Measurements from ENCODE around the gene SH3RF3.

SH3RF3 gene

DNA sequence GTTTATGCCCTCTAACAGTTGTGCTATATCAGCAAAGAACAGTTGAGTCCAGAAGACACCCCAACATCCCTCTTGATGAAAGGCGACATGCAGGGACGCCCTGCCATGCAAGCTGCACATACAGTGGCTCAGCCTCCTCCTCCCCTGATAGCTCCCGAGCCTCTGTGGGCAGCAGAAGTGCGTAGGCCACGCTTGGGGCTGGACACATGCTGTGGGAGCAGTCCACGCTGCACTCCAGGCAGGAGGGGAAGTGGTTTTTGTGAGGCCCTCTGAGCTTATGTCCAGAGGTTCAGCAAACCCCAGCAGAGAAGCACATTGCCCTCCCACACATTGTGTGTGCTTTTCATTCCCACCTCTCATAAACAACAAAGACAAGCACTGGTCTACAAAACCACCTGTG is 322.7 kb downstream of the SH3RF3 start:
- DNase-seq (ENCODE audit: low read depth, low spot score), result no peak

DNA sequence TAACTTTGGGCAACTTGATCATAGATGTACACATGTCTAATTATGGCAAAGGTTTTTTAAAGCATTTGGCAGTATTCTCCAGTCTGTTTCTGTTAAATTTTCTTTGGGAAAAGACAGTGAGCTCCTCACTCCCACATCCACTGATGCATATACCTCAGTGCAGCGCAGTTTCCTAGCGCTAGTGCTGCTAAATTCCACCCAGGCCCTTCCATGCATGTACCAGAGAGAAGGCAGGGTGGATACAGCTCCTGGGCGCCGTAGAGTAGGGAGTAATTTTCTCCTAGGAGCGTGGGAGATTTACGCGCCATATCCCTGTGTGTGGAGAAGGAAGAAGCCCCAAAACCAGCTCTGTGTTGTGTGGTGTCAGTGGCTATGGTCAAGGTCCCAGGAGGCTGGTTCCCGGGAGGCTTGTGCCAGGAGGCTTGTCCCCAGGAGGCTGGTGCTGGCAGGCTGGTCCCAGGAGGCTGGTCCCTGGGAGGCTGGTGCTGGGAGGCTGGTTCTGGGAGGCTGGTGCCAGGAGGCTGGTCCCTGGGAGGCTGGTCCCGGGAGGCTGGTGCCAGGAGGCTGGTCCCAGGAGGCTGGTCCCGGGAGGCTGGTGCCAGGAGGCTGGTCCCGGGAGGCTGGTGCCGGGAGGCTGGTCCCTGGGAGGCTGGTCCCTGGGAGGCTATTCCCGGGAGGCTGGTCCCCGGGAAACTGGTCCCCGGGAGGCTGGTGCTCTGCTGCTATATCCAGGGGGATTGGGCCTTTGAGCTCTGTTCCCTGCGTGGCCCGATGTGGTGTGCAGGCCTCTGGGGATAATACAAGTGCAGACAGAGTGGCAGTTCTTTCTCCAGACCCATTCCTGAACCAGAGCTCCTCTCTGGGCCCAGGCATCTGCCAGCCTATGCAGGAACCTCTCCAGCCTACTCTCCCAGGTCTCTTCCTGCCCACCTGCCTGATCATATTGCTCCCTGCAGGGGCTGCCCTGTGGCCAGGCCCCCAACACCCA is 323.6 kb downstream of the SH3RF3 start:
- no peak for DNase-seq (ENCODE audit: low read depth, low spot score)

DNA sequence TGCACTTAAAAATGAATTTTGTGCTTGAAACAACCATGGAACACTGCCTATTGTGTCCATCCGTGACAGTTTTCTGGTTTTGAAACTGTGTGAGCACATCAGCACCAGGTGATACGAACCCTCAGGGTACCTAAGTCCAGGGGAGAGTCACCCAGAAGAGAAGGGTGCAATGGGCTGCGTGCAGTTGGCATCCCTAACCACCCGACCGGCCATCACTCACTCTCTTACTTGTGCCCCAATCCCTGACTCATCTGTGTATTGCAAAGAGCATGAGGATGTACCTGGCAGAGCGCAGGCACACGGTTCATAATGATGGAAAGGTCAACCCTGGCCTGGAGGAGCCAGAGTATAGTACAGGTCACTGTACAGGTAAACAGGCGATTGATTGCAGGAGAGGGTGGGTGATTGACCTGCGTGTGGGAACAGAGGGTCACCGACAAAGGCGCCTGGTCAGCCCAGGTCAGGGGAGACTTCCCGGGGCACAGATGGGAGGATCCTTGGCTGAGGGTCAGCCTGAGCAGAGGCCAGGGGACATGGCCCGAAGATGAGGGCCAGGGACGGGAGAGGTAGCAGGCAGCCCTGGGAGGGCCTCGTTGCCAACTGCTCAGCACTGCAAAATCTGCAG is 324.5 kb downstream of the SH3RF3 start:
- DNase-seq (ENCODE audit: low read depth, low spot score), result no peak

DNA sequence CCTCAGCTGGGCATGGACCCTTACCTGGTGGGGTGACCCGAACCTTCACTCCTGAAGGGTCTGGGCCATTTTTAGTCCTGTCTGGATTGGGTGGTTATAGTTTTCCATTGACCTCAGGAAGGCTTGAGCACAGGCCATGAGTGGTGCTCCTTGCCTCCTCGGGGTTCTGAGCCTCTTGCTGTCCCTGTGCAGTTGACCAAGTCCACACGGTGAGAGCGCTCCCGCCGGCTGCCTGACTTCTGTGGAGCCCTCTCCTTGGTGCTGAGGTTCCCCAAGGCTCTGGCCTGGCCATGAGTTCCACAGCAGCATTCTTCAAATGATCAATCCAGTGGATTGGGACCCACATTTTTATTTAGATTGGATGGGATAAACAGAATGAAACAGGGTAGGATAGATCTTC is 325.3 kb downstream of the SH3RF3 start:
- DNase-seq (ENCODE audit: low read depth, low spot score), result no peak

DNA sequence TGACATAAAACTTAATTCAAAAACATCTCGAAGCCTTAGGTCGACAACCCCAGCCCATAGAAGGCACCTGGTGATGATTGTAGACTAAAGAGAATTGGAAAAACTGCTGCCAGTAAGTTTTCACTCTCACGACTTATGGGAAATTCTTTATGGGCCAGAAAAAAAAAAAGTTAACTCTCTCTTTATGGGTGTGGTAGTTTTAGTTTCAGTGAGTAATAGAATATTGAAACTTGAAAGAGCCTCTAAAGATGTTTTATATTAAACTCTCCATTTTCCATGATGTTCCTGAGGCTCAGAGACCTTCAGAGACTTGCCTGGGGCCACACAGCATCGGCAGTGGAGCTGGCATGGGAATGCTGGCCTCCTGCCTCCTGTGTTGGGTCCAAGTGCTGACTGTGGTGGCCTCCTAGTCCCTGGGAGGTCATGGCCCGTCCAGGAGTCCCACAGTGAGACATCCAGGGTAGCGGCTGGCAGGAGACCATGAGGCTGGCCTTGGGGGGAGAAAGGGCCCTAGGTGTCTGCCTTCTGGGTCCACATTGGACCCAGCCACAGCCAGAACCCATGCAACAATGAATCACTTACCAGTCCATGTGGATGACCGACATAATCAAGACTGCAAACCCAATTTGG is 325.9 kb downstream of the SH3RF3 start:
- no peak for DNase-seq (ENCODE audit: low read depth, low spot score)

DNA sequence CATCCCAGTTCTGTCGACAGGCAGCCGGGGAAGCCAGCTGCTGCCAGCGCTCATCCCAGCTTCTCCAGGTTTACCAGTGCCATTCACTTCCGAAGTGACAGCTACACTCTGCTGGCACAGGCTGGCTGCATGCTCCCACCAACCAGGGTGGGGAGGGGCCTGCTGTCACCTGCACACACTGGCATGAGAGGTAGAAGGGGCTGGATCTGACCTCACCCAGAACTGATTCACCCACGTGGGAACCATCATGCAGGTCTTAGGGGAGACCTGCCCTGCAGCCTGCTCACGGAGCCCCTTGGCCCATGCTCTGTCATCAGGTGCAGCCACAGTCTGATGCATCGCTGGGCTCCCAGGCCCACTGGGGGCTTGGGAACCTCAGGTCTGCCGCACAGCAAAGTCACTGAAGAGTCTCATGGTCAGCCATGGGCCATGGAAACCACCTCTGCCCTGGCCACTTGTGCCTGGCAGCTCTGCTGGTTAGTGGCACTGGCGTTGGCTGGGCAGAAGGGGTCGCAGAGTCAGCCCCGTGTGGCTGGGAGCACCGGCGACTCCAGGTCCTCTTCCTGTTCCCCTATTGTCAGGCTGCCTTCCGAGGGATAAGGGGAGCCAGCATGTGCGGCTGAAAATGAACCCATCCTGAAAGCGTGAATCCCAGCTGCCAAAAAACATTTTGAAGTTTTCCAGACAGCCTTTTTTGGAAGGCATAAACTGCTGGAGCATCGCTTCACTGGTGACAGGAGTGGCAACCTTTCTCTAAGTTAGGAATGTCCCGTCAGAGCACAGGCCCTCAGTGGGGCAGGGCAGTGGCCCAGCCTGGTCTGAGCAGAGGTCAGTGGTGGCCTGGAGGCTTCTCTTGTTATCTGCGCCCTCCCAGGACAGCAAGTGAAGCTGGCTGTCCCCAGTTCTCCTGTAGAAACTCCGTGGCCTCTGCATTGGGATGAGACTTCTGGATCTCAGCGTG is 327.0 kb downstream of the SH3RF3 start:
- DNase-seq (ENCODE audit: low read depth, low spot score), result no peak

DNA sequence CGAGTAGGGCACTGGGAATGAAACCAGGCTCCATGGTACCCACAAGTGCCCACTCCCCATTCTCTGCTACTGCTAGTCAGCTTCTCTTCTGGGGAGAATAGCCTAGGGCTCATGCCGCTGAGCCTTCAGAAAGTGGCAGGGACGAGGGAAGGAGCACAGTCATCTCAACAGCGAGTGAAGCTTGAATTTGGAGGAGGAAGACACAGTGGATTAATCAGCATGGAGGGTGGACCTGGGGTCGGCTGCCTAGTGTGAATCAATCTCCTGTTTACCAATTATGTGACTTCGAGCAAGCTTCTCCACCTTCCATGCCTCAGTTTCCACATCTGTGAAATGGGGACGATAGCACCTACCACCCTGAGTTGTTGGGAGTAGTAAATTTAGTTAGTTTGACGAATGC is 327.8 kb downstream of the SH3RF3 start:
- DNase-seq (ENCODE audit: low read depth, low spot score), result no peak

DNA sequence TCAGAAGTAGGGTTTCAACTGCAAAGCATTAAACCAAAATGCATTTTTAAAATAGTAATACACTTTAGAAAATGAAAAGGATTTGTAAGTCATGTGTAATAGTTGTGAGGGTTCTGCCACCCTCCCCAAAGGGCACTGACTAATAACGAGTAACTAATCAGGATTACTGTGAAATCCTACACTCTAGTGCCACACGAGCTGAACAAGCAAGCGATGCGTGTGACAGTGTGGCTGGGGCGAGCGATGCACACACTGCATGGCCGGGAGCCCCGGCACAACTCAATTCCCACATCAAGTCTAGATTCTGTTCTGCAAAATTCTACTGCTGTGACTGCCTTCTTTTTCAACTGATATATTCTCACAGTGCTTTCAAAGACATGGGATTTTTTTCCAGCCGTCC is 328.4 kb downstream of the SH3RF3 start:
- no peak for DNase-seq (ENCODE audit: low read depth, low spot score)

DNA sequence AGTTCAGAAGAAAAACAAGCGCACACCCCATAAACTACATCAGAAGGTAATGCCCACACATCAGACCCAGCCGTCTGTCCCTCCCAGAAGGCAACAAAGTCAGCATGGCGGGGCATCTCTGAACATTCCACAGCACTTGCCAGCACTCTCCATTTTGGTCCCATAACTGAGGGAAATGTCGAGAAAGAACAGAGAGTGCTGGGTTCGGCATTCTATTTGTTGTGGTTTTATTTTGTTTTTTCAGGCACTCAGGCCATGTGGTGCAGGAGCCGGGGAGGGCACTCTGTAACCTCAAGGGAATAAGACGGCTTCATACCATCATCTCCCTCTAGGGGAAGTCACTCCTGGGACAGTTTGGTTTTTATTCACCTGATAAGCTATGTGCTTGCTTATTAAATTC is 328.8 kb downstream of the SH3RF3 start:
- no peak for DNase-seq (ENCODE audit: low read depth, low spot score)

DNA sequence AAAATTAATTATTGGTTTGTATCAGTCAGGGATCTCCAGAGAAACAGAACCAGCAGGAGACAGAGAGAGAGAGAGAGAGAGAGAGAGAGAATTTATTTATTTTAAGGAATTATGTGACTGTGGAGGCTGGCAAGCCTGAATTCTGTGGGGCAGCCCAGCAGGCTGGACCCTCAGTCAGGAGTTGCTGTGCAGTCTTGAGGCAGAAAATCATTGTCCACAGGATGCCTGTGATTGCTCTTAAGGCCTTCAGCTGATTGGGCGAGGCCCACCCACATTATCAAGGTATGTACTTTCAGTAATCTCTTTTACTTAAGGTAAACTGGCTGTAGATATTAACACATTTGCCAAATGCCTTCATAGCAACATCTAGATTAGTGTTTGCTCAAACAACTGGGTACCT is 329.5 kb downstream of the SH3RF3 start:
- no peak for DNase-seq (ENCODE audit: low read depth, low spot score)

DNA sequence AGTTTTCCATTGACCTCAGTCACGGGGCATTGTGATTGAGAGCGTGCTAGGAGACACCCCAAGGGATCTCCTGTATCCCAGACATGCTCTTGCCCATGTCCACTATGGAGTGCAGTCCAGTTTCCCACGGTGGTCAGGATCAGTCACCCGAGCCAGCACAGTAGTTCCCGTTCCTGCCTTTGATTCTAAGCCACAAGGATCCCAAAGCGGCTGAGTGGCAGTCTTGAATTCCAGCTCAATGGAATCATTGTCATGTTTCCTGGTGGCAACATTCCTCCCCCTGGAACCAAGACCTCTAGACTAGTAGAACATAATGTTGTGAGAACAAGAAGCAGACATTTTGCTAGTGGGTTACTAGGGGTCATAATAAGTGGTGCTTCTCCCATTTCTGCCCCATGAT is 330.5 kb downstream of the SH3RF3 start:
- no peak for DNase-seq (ENCODE audit: low read depth, low spot score)

DNA sequence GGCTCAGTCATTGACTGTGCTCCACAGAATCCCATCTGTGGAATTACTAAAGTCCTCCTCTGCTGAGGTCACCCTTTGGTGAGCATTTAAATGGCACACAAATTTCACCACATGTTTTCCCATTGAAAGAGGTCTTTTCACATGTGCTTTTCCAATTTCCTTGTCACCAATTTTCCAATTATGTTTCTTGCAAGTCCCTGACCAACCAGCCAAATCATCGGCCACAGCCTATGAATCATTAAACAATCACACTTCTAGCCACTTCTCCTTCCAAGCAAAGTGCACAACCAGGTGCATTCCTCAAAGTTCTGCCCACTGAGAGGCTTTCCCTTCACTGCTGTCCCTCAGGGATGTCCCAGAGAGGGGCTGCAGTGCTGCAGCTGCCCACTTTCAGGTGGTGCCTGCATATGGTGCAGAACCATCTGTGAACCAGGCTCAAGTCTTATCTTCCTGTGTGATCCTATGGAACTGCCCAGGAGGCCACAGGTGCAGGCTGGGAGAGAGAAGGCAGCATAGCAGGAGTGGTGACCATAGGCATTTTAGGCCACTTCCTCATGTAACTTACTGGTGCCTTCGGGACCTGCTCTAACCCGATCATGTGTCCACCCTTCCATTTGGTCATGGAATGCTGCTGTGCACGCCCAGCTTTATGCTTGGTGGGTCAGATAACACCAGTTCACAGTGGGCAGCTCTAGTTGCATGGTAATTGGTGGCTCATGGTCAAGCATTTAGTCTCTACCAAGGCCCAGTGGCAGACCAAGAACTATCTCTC is 331.7 kb downstream of the SH3RF3 start:
- no peak for DNase-seq (ENCODE audit: low read depth, low spot score)

DNA sequence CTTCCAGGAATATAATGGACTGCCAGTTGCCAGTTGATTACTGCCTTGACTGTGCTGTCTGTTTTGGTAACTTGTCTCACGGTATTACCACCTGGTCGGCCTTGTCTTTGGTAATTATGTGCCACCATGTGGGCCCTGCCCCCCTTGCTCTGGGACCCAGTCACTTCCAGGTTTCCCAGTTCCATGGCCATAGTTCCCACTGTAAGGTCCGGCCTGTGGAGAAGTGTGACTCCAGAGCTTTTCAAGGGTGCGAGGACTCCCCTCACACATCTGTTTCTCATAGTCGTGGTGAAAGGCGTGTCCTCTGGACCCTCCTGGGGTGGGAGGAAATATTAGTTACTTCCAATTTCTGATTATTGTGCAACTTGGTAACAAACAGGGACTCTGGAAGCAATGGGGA is 334.2 kb downstream of the SH3RF3 start:
- no peak for DNase-seq (ENCODE audit: low read depth, low spot score)

DNA sequence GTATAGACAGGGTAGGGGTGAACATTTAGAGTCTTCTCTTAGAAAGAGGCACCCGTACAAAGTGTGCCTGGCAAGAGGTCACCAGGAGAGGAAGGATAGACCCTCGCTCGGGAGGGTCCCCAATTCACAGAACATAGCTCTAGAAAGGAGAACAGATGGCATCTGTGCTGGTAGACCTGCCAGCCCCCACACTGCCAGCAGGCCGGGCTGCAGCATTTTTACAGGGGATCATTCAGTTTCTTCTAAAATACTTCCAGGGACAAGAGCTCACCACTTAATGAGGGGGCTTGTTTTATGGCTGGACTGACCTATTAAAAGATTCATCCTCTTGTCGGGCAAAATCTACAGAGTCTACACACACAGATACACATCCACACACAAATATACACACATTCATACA is 334.9 kb downstream of the SH3RF3 start:
- DNase-seq (ENCODE audit: low read depth, low spot score), result no peak

DNA sequence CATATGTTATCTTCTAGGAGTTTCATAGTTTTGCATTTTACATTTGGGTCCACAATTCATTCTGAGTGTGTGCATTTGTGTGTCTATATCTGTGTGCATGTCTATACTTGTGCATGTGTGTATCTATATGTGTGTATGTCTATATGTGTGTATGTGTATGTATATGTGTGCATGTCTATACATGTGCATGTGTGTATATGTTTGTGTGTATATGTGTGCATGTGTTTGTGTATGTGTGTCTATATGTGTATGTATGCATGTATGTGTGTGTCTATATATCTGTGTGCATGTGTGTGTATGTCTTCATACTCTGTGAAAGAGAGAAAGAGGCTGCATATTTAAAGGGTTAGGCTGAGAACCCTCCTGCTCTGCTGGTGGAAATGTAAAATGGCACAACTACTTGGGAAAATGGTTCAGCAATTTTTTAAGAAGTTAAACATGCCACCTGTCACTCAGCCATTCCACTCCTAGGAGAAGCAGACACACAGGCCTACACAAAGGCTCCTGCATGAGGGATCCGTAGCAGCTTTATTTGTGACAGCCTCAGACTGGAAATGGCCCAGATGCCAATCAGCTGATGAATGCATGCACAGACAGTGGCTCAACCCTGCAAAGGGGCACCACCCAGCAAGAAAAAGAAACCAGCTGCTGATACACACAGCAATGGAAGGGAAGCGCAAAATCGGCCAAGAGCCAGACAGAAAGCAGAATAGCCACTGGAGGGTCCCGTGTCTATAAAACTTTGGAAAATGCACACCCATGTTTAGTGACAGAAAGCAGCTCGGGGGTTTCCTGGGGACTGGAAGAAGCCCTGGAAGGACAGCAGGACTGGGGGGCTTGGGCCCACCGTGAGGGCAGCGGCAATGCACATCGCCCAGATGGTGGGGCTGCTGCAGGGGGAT is 337.9 kb downstream of the SH3RF3 start:
- no peak for DNase-seq (ENCODE audit: low read depth, low spot score)

DNA sequence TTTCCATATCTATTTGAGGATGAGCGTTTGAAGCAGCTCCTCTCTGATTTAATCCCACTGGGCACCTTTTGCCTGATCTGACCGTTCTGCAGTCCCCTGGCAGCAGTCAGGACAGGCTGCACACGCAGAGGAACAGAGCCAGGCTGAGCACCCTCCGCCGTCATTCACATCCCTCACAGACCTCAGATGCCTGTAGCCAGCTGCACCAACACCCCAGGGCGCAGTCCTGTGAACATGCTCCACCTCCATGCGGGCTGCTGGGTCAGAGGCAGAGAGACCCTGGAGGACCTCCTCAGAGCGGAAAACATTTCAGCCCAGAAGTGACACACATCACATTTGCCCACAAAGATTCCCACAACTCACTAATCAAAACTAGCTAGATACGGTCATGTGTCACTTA is 338.7 kb downstream of the SH3RF3 start:
- DNase-seq (ENCODE audit: low read depth, low spot score), result no peak

DNA sequence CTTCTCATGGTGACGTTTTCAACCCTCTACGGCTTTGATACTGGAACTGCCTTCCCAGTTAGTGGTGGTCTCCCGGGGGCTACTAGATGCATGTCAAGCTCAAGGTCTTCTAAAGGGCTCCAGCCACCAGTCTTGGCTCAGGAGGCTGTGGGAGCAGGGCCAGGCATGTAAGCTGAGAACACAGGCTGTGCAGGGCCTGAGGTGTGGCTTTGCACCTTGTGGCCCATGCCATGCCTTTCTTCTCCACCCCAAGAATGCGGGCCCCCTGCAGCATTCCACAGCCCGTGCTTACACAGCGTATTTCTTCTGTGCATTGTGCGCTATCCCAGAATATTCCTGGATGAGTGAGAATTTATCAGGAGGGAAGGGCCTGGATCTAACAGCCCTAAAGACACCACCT is 339.9 kb downstream of the SH3RF3 start:
- DNase-seq (ENCODE audit: low read depth, low spot score), result no peak

DNA sequence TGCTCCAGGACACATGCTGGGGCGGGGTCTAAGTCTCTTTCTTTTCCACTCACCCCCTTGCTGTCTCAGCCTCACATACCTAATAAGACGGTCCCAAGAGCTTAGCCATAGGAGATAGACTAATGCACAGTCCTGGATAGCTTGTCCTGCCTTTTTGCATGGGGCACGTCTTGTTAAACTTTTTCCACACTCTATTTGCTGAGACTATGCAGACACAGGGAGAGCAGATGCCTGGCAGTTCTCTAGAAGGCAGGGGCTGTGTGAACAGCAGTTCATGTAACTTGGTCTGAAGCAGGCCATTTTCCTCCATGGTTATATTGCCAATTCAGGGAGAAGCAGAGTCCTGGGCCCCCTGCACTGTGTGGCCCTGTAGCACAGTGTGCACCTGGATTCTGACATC is 342.7 kb downstream of the SH3RF3 start:
- no peak for DNase-seq (ENCODE audit: low read depth, low spot score)

DNA sequence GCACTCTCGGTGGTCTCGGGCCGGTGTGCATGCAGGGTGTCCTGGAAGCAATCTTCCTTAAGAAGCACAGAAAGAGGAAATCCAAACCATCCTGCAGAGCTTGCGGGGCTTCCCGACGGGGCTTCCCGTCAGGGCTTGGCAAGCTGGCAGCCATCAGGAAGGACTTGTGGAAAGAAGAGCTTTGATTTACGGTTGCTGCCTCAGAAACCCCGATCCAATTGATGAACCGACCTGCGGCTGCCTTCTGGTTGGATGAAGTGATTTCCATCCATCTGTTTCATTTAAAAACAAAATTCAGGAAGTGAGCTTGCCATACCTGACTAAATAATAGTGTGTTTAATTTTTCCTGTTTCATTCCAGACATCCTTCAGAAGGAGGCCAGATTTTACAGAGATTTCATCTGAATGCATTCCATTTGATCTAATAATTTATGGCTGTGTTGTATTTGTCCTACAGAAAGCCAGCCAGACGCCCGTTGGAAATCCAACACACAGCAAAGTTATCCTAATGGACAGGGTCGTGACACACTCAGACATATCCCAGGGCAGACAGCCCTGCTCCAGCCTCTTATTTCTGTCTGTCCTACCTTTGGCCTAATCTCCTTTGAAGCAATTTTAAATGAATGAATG is 343.4 kb downstream of the SH3RF3 start:
- no peak for DNase-seq (ENCODE audit: low read depth, low spot score)
